Embryonic facial prominence (tissue), 1 donor: Measurements from ENCODE around the gene ZNF784.

Experiments used
- DNase-seq: peaks from one replicate; pipeline ENCODE4 v3.0.0-alpha.2; 2016; ENCODE audit errors: extremely low spot score

The ZNF784 gene

GRCh38 chr19:55643003-55643886 is 18.9 kb upstream of the ZNF784 start, which contains the start of gene ZNF581:
Gene ZNF581 (plus strand): TSS chr19:55643649. CDS start chr19:55644572, 923 bp downstream.
- peak; percentile 51 for DNase-seq

- no peak for DNase-seq
Measured at GRCh38 chr19:55642153-55643002, 18.0 kb upstream of the ZNF784 start.

GRCh38 chr19:55641426-55642152 is 17.2 kb upstream of the ZNF784 start:
- no peak for DNase-seq

GRCh38 chr19:55640577-55641425 is 16.4 kb upstream of the ZNF784 start, which contains the start of gene ZNF580:
Gene ZNF580 (plus strand): TSS chr19:55641002. CDS start chr19:55642509, 1,507 bp downstream.
- DNase-seq = no peak

- no peak for DNase-seq
Measured at GRCh38 chr19:55640043-55640576, 15.7 kb upstream of the ZNF784 start.

GRCh38 chr19:55638864-55639359 is 14.5 kb upstream of the ZNF784 start:
- DNase-seq = no peak

- no peak for DNase-seq
Measured at GRCh38 chr19:55637534-55637933, 13.2 kb upstream of the ZNF784 start.

- no peak for DNase-seq
Measured at GRCh38 chr19:55636723-55637122, 12.4 kb upstream of the ZNF784 start.

- no peak for DNase-seq
Measured at GRCh38 chr19:55635856-55636440, 11.6 kb upstream of the ZNF784 start.

GRCh38 chr19:55635334-55635717 is 11.0 kb upstream of the ZNF784 start:
- no peak for DNase-seq

- DNase-seq = no peak
Measured at GRCh38 chr19:55633861-55634260, 9.5 kb upstream of the ZNF784 start.

GRCh38 chr19:55632463-55632834 is 8.1 kb upstream of the ZNF784 start:
- DNase-seq = peak; percentile 51

- no peak for DNase-seq
Measured at GRCh38 chr19:55626350-55626749, 2.0 kb upstream of the ZNF784 start.

- no peak for DNase-seq
Measured at GRCh38 chr19:55625004-55625326, 599 bp upstream of the ZNF784 start.

GRCh38 chr19:55623561-55623960 is 805 bp downstream of the ZNF784 start:
- DNase-seq = no peak

- DNase-seq = no peak
Measured at GRCh38 chr19:55623130-55623529, 1.2 kb downstream of the ZNF784 start.

GRCh38 chr19:55622242-55622969 is 2.0 kb downstream of the ZNF784 start:
- no peak for DNase-seq

GRCh38 chr19:55621673-55622231 is 2.6 kb downstream of the ZNF784 start:
- DNase-seq = no peak

- DNase-seq = no peak
Measured at GRCh38 chr19:55621205-55621672, 3.1 kb downstream of the ZNF784 start.
